GM12878 (cell line): ENCODE results near the gene CD99. TPM values are rescaled to one million over a fixed set of nuclear protein-coding genes. Genes with fewer than 3 reads are reported as not detected.

Experiments used
- ATAC-seq: fragments of 200-7000 bp; cut with Tn5 transposase; 3 replicates; pipeline ENCODE4 v1.9.1; 2020; ENCODE audit warnings: mild to moderate bottlenecking, moderate library complexity
- BruUV-seq: library from RNA; stranded (reverse); fragments of 400-500 nt; replicated peaks from 2 replicates; lab custom pipeline; 2021; lab: Mats Ljungman, UMichigan
- CTCF ChIA-PET: fragments of 300-600 bp; sonication (Branson Sonifier 250); formaldehyde crosslinking; extraction: SDS; loops from one replicate; lab custom pipeline; 2021; ENCODE audit warnings: inconsistent platforms; lab: Yijun Ruan, JAX
- POLR2A ChIA-PET: fragments of 350-600 bp; formaldehyde crosslinking; extraction: SDS; loops from one replicate; lab custom pipeline; 2021; ENCODE audit warnings: inconsistent platforms; lab: Charles Lee
- RAD21 ChIA-PET: fragments of 300-600 bp; sonication (Branson Sonifier 250); formaldehyde crosslinking; loops from one replicate; lab custom pipeline; 2023; ENCODE audit warnings: antibody characterized with exemption; ENCODE audit not compliant: unreplicated experiment; lab: Charles Lee
- SMC1A ChIA-PET: fragments of 300-600 bp; sonication (Branson Sonifier 250); formaldehyde crosslinking; loops from one replicate; lab custom pipeline; 2023; ENCODE audit not compliant: unreplicated experiment, uncharacterized antibody; lab: Charles Lee
- DNase-seq: peaks from one replicate; pipeline ENCODE4 v3.0.0-alpha.2; 2011; ENCODE audit warnings: low read depth, low spot score
- FAIRE-seq: peaks from 3 replicates; lab custom pipeline; 2011; peaks lifted over from hg19 to GRCh38; lab: Jason Lieb, UNC
- H2AFZ ChIP-seq: 2 replicates; pipeline ENCODE4 v1.6.0; 2011; ENCODE audit warnings: low read depth, low read length, control low read depth; ENCODE audit not compliant: control insufficient read depth
- H3K27ac ChIP-seq: 2 replicates; pipeline ENCODE4 v1.5.1; 2011; ENCODE audit warnings: control low read depth; ENCODE audit not compliant: control insufficient read depth, insufficient read depth
- H3K27me3 ChIP-seq, 2 experiments: replicated peaks in 1 of 2; 2 replicates each; pipeline versions ENCODE4 v1.6.0 to v1.6.1; 2011; ENCODE audit warnings: low read length in 1 of 2; ENCODE audit not compliant: control insufficient read depth in 2 of 2, insufficient read depth in 2 of 2
- H3K36me3 ChIP-seq, 2 experiments: 2 replicates each; pipeline ENCODE4 v1.5.1; 2011; ENCODE audit warnings: low read length in 1 of 2; ENCODE audit not compliant: control insufficient read depth in 2 of 2, insufficient read depth in 2 of 2
- H3K4me1 ChIP-seq: 2 replicates; pipeline ENCODE4 v1.6.1; 2011; ENCODE audit warnings: mild to moderate bottlenecking, low read length, moderate library complexity, mixed read lengths; ENCODE audit not compliant: control insufficient read depth, insufficient read depth
- H3K4me2 ChIP-seq: 2 replicates; pipeline ENCODE4 v1.6.0; 2011; ENCODE audit warnings: control low read depth; ENCODE audit not compliant: control insufficient read depth, insufficient read depth
- H3K4me3 ChIP-seq: fragments of 200-600 bp; sonication (generic); 2 replicates; pipeline ENCODE4 v1.5.1; 2016
- H3K79me2 ChIP-seq: 2 replicates; pipeline ENCODE4 v1.6.0; 2011; ENCODE audit warnings: low read length; ENCODE audit not compliant: control insufficient read depth, insufficient read depth
- H3K9ac ChIP-seq: 2 replicates; pipeline ENCODE4 v1.8.0; 2011; ENCODE audit warnings: low read length, control low read depth, mixed read lengths; ENCODE audit not compliant: control insufficient read depth, insufficient read depth
- H3K9me3 ChIP-seq: replicated peaks from 3 replicates; pipeline ENCODE4 v1.5.1; 2011; ENCODE audit warnings: mild to moderate bottlenecking, low read length; ENCODE audit not compliant: control insufficient read depth, insufficient read depth
- H4K20me1 ChIP-seq: 2 replicates; pipeline ENCODE4 v1.6.0; 2011; ENCODE audit not compliant: control insufficient read depth, insufficient read depth
- WGBS: methylation state at CpG from one replicate; pipeline ENCODE4 v1.1.6; 2016; ENCODE audit warnings: low lambda C conversion rate; ENCODE audit not compliant: insufficient replicate concordance, insufficient coverage; ENCODE audit errors: missing lambda C conversion rate; 5-methylcytosine and 5-hydroxymethylcytosine counted together
- in situ Hi-C: fragments of 300-500 bp; cut with MboI; formaldehyde crosslinking; loops from 9 replicates; pipeline ENCODE4 v1.14.3; 2018; ENCODE audit warnings: mixed read lengths
- intact Hi-C: fragments of 100-400 bp; cut with micrococcal nuclease; formaldehyde crosslinking; loops from one replicate; pipeline ENCODE4 v1.14.2; 2022; ENCODE audit not compliant: unreplicated experiment
- polyA plus RNA-seq, 11 experiments: library from polyadenylated mRNA; depleted of rRNA in 4 of 11; unstranded in 6 of 11; stranded (reverse) in 5 of 11; fragments of >200 nt; fragmentation: Nextera tagmentation in 4 of 11; fragmentation: Illumina TruSeq in 1 of 11; extraction: Ambion mirVana in 4 of 11; extraction: Trizol in 1 of 11; gene quantifications; 1 replicate in 1 of 11; 2 replicates in 10 of 11; pipeline versions ENCODE4 v1.2.1 to v1.2.3, GENCODE V29; 2011 to 2016; ENCODE audit warnings: inconsistent platforms in 2 of 11, missing spikeins in 2 of 11, low read depth in 1 of 11
- total RNA-seq, 4 experiments: library from RNA; depleted of rRNA in 3 of 4; stranded (reverse); fragments of >200 nt in 3 of 4; fragmentation: Illumina TruSeq in 1 of 4; extraction: Trizol in 1 of 4; gene quantifications; 2 replicates each; pipeline versions ENCODE4 v1.2.1 to v1.2.3, GENCODE V29; 2013 to 2021
- TF ChIP-seq, protein P1 (sequence below): fragments of 450-650 bp; IDR thresholded peaks from 2 replicates; pipeline ENCODE4 v1.6.1; 2017; ENCODE audit warnings: mild to moderate bottlenecking, moderate library complexity
- TF ChIP-seq, protein P2 (sequence below): IDR thresholded peaks from 2 replicates; pipeline ENCODE4 v1.6.1; 2011; ENCODE audit warnings: borderline replicate concordance, low read depth, mild to moderate bottlenecking, moderate library complexity, mixed read lengths, low read length; ENCODE audit not compliant: insufficient read depth; ENCODE audit errors: extremely low read length
- TF ChIP-seq, protein P3 (sequence below): fragments of 450-650 bp; IDR thresholded peaks from 2 replicates; pipeline ENCODE4 v1.6.1; 2016; ENCODE audit warnings: mild to moderate bottlenecking, moderate library complexity, borderline replicate concordance

Gene CD99
- total and polyA plus RNA-seq, 10 of the 15 experiments (the other 5 are each of a cell fraction or from before 2014, with no cell fraction given) = 24.8 to 242 (median 158) TPM

DNA sequence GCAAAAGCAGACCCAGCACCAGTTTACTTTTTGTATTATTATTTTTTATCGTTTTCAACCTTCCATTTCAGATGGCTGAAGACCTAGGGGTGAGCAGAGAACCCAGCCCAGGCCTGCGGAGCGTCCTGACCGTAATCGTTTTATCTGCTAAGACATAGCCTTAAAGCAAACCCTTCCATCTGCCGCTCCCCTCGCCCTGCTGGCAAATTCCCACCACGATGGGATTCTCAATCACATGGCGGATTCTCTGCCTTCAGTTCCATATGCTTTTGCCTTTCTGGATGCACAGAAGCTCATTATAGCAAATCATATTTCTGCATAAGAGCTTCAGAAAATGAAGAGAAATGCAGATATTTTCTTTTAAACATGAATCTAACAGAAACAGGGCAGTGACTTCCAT lies 42.2 kb downstream of the CD99 start:
- Histone ChIP-seq H3K27me3 (no peaks in the 10 kb centered on the region), H4K20me1 (no peaks in the 10 kb centered on the region), H3K27ac (no peak overlapping the region), H3K4me3 (no peak overlapping the region), H3K4me1 (no peaks in the 10 kb centered on the region), H3K9ac (no peak overlapping the region), H3K36me3 (peaks cover 2 to 7% of the 10 kb centered on the region in 2 experiments), H2AFZ (no peak overlapping the region), H3K4me2 (no peak overlapping the region), H3K9me3 (no peaks in the 10 kb centered on the region; the same call in 2 of the 3 replicates), H3K79me2 (no peaks in the 10 kb centered on the region)
- FAIRE-seq = no peak
- DNase-seq = no peak
- ChIA-PET SMC1A (no interaction called here), POLR2A (no interaction called here), CTCF (no interaction called here), RAD21 (no interaction called here)
- WGBS = 93% methylated on average over 9 of the region's 9 CpGs
- in situ Hi-C loops = no loop called here
- intact Hi-C loops = no loop called here
- TF ChIP-seq, protein P1, sequence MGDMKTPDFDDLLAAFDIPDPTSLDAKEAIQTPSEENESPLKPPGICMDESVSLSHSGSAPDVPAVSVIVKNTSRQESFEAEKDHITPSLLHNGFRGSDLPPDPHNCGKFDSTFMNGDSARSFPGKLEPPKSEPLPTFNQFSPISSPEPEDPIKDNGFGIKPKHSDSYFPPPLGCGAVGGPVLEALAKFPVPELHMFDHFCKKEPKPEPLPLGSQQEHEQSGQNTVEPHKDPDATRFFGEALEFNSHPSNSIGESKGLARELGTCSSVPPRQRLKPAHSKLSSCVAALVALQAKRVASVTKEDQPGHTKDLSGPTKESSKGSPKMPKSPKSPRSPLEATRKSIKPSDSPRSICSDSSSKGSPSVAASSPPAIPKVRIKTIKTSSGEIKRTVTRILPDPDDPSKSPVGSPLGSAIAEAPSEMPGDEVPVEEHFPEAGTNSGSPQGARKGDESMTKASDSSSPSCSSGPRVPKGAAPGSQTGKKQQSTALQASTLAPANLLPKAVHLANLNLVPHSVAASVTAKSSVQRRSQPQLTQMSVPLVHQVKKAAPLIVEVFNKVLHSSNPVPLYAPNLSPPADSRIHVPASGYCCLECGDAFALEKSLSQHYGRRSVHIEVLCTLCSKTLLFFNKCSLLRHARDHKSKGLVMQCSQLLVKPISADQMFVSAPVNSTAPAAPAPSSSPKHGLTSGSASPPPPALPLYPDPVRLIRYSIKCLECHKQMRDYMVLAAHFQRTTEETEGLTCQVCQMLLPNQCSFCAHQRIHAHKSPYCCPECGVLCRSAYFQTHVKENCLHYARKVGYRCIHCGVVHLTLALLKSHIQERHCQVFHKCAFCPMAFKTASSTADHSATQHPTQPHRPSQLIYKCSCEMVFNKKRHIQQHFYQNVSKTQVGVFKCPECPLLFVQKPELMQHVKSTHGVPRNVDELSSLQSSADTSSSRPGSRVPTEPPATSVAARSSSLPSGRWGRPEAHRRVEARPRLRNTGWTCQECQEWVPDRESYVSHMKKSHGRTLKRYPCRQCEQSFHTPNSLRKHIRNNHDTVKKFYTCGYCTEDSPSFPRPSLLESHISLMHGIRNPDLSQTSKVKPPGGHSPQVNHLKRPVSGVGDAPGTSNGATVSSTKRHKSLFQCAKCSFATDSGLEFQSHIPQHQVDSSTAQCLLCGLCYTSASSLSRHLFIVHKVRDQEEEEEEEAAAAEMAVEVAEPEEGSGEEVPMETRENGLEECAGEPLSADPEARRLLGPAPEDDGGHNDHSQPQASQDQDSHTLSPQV = no peak
- TF ChIP-seq, protein P2, sequence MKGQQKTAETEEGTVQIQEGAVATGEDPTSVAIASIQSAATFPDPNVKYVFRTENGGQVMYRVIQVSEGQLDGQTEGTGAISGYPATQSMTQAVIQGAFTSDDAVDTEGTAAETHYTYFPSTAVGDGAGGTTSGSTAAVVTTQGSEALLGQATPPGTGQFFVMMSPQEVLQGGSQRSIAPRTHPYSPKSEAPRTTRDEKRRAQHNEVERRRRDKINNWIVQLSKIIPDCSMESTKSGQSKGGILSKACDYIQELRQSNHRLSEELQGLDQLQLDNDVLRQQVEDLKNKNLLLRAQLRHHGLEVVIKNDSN = no peak
- TF ChIP-seq, protein P3, sequence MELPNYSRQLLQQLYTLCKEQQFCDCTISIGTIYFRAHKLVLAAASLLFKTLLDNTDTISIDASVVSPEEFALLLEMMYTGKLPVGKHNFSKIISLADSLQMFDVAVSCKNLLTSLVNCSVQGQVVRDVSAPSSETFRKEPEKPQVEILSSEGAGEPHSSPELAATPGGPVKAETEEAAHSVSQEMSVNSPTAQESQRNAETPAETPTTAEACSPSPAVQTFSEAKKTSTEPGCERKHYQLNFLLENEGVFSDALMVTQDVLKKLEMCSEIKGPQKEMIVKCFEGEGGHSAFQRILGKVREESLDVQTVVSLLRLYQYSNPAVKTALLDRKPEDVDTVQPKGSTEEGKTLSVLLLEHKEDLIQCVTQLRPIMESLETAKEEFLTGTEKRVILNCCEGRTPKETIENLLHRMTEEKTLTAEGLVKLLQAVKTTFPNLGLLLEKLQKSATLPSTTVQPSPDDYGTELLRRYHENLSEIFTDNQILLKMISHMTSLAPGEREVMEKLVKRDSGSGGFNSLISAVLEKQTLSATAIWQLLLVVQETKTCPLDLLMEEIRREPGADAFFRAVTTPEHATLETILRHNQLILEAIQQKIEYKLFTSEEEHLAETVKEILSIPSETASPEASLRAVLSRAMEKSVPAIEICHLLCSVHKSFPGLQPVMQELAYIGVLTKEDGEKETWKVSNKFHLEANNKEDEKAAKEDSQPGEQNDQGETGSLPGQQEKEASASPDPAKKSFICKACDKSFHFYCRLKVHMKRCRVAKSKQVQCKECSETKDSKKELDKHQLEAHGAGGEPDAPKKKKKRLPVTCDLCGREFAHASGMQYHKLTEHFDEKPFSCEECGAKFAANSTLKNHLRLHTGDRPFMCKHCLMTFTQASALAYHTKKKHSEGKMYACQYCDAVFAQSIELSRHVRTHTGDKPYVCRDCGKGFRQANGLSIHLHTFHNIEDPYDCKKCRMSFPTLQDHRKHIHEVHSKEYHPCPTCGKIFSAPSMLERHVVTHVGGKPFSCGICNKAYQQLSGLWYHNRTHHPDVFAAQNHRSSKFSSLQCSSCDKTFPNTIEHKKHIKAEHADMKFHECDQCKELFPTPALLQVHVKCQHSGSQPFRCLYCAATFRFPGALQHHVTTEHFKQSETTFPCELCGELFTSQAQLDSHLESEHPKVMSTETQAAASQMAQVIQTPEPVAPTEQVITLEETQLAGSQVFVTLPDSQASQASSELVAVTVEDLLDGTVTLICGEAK = no peak
- ATAC-seq = no peak
- BruUV-seq = no TSS peak
